HCT116 (cell line): ENCODE data around the gene STAT4. TPM values are rescaled to one million over a fixed set of nuclear protein-coding genes. Genes with fewer than 3 reads are reported as not detected.

Source experiments
- ATAC-seq: fragments of 200-7000 bp; cut with Tn5 transposase; 2 replicates; pipeline ENCODE4 v1.9.1; 2020; ENCODE audit warnings: mild to moderate bottlenecking, moderate library complexity
- BruUV-seq: library from RNA; stranded (reverse); fragments of 400-500 nt; replicated peaks from 2 replicates; lab custom pipeline; 2021; lab: Mats Ljungman, UMichigan
- CTCF ChIA-PET: fragments of 300-600 bp; sonication (Branson Sonifier 250); formaldehyde crosslinking; loops from one replicate; lab custom pipeline; 2021; ENCODE audit warnings: antibody characterized with exemption; lab: Charles Lee
- POLR2A ChIA-PET: fragments of 300-600, 350-600 bp; sonication (Branson Sonifier 250); formaldehyde crosslinking; loops from one replicate; lab custom pipeline; 2021; ENCODE audit warnings: antibody characterized with exemption; lab: Charles Lee
- RAD21 ChIA-PET, 2 experiments: fragments of 300-600 bp; sonication (Branson Sonifier 250); formaldehyde crosslinking; loops; one replicate each; lab custom pipeline; 2023; ENCODE audit warnings: low total read pairs in 2 of 2; ENCODE audit not compliant: uncharacterized antibody in 2 of 2, unreplicated experiment in 2 of 2, low non-redundant PET in 1 of 2; lab: Charles Lee
- DNase-seq: peaks from one replicate; pipeline ENCODE4 v3.0.0-alpha.2; 2010; ENCODE audit warnings: low read depth, low spot score
- H2AFZ ChIP-seq: fragments of 200-600 bp; shearing (Covaris generic), sonication (generic); 2 replicates; pipeline ENCODE4 v1.6.1; 2017; ENCODE audit warnings: low read depth, mixed run types, mixed read lengths, antibody characterized with exemption, low read length; ENCODE audit not compliant: poor library complexity, severe bottlenecking
- H3K27ac ChIP-seq: 2 replicates; pipeline ENCODE4 v1.5.1; 2012; ENCODE audit warnings: low read depth, low read length
- H3K27me3 ChIP-seq: fragments of 200-600 bp; sonication (generic); 2 replicates; pipeline ENCODE4 v1.6.1; 2016; ENCODE audit warnings: mixed run types, low read length, mixed read lengths; ENCODE audit not compliant: insufficient read depth
- H3K36me3 ChIP-seq, 2 experiments: fragments of 200-500 bp in 1 of 2; fragments of 200-600 bp in 1 of 2; sonication (Bioruptor generic) in 1 of 2; sonication (generic) in 1 of 2; 2 replicates each; pipeline versions ENCODE4 v1.5.1 to v1.6.1; 2014 to 2016; ENCODE audit warnings: low read length in 2 of 2, inconsistent platforms in 1 of 2, mixed read lengths in 1 of 2, mixed run types in 1 of 2; ENCODE audit not compliant: insufficient read depth in 2 of 2, control insufficient read depth in 1 of 2
- H3K4me1 ChIP-seq, 2 experiments: fragments of 200-600 bp in 1 of 2; sonication (generic) in 1 of 2; 2 replicates each; pipeline versions ENCODE4 v1.5.1 to v1.6.1; 2012 to 2017; ENCODE audit warnings: low read length in 2 of 2, inconsistent platforms in 1 of 2, mild to moderate bottlenecking in 1 of 2, mixed read lengths in 1 of 2, mixed run types in 1 of 2, moderate library complexity in 1 of 2; ENCODE audit not compliant: insufficient read depth in 2 of 2, control insufficient read depth in 1 of 2
- H3K4me2 ChIP-seq: fragments of 200-600 bp; sonication (generic); 2 replicates; pipeline ENCODE4 v1.6.1; 2017; ENCODE audit warnings: mixed run types, low read length, mixed read lengths
- H3K4me3 ChIP-seq, 2 experiments: fragments of 200-600 bp in 1 of 2; sonication (generic) in 1 of 2; replicated peaks in 1 of 2; 2 replicates each; pipeline ENCODE4 v1.5.1; 2011 to 2016; ENCODE audit warnings: low read length in 2 of 2, control low read depth in 1 of 2, low read depth in 1 of 2, mild to moderate bottlenecking in 1 of 2, mixed read lengths in 1 of 2, mixed run types in 1 of 2
- H3K79me2 ChIP-seq: fragments of 200-600 bp; sonication (generic); 2 replicates; pipeline ENCODE4 v1.6.1; 2017; ENCODE audit warnings: mild to moderate bottlenecking, mixed run types, low read length, moderate library complexity, mixed read lengths; ENCODE audit not compliant: insufficient read depth
- H3K9ac ChIP-seq: fragments of 200-600 bp; sonication (generic); 2 replicates; pipeline ENCODE4 v1.6.1; 2016; ENCODE audit warnings: low read length, mixed read lengths
- H3K9me2 ChIP-seq: fragments of 200-600 bp; sonication (generic), shearing (Covaris generic); 2 replicates; pipeline ENCODE4 v1.6.1; 2017; ENCODE audit warnings: mixed run types, mild to moderate bottlenecking, moderate library complexity; ENCODE audit not compliant: insufficient read depth
- H3K9me3 ChIP-seq, 2 experiments: fragments of 200-500 bp in 1 of 2; fragments of 200-600 bp in 1 of 2; sonication (Bioruptor generic) in 1 of 2; sonication (generic) in 1 of 2; 2 replicates each; pipeline ENCODE4 v1.6.1; 2014 to 2017; ENCODE audit warnings: low read length in 2 of 2, mixed read lengths in 2 of 2, inconsistent platforms in 1 of 2, low read depth in 1 of 2, mild to moderate bottlenecking in 1 of 2, mixed run types in 1 of 2, moderate library complexity in 1 of 2; ENCODE audit not compliant: control insufficient read depth in 1 of 2, insufficient read depth in 1 of 2
- H4K20me1 ChIP-seq: fragments of 200-600 bp; sonication (generic), shearing (Covaris generic); 2 replicates; pipeline ENCODE4 v1.6.1; 2017; ENCODE audit warnings: mixed run types, mild to moderate bottlenecking, moderate library complexity; ENCODE audit not compliant: insufficient read depth
- CBX3 ChIP-seq: IDR thresholded peaks from 2 replicates; pipeline ENCODE4 v1.6.1; 2012; ENCODE audit warnings: low read depth
- CEBPB ChIP-seq: IDR thresholded peaks from 2 replicates; pipeline ENCODE4 v1.6.1; 2012; ENCODE audit warnings: low read depth
- CTCF ChIP-seq, 3 experiments: fragments of 200-600 bp in 1 of 3; sonication (generic) in 1 of 3; IDR thresholded peaks in 2 of 3; conservative IDR thresholded peaks in 1 of 3; 2 replicates each; pipeline ENCODE4 v1.5.1; 2012 to 2017; ENCODE audit warnings: low read depth in 2 of 3, low read length in 2 of 3, antibody characterized with exemption in 1 of 3, borderline replicate concordance in 1 of 3, control low read depth in 1 of 3, mild to moderate bottlenecking in 1 of 3, mixed read lengths in 1 of 3, mixed run types in 1 of 3, moderate library complexity in 1 of 3; ENCODE audit not compliant: insufficient read depth in 1 of 3
- EZH2phosphoT487 ChIP-seq: fragments of 200-600 bp; IDR thresholded peaks from 2 replicates; pipeline ENCODE4 v1.6.1; 2018; ENCODE audit warnings: antibody characterized with exemption, borderline replicate concordance
- FOSL1 ChIP-seq: IDR thresholded peaks from 2 replicates; pipeline ENCODE4 v1.6.1; 2012; ENCODE audit warnings: low read depth
- JUND ChIP-seq: IDR thresholded peaks from 2 replicates; pipeline ENCODE4 v1.6.1; 2012
- POLR2A ChIP-seq: IDR thresholded peaks from 2 replicates; pipeline ENCODE4 v1.7.0; 2011; ENCODE audit warnings: borderline replicate concordance; ENCODE audit not compliant: insufficient read depth, insufficient read length; ENCODE audit errors: extremely low read depth
- POLR2AphosphoS5 ChIP-seq: IDR thresholded peaks from 2 replicates; pipeline ENCODE4 v1.6.1; 2011; ENCODE audit warnings: mild to moderate bottlenecking, low read depth, low read length, moderate library complexity
- REST ChIP-seq: IDR thresholded peaks from 2 replicates; pipeline ENCODE4 v1.6.1; 2012; ENCODE audit warnings: low read depth
- SIN3A ChIP-seq: IDR thresholded peaks from 2 replicates; pipeline ENCODE4 v1.6.1; 2012; ENCODE audit warnings: low read depth
- SP1 ChIP-seq: IDR thresholded peaks from 2 replicates; pipeline ENCODE4 v1.6.1; 2012; ENCODE audit warnings: low read depth
- TCF7L2 ChIP-seq: IDR thresholded peaks from 2 replicates; pipeline ENCODE4 v1.7.0; 2011; ENCODE audit warnings: borderline replicate concordance, inconsistent platforms; ENCODE audit not compliant: insufficient read depth, insufficient read length; ENCODE audit errors: extremely low read depth
- ZFX ChIP-seq: fragments of 450-650 bp; IDR thresholded peaks from 2 replicates; pipeline ENCODE4 v1.6.1; 2017
- intact Hi-C: fragments of 100-400 bp; cut with micrococcal nuclease; formaldehyde crosslinking; loops from 2 replicates; pipeline ENCODE4 v1.10.0; 2022
- total RNA-seq: library from RNA; stranded (reverse); gene quantifications from one replicate; pipeline ENCODE4 v1.2.1, GENCODE V29; 2021; ENCODE audit not compliant: unreplicated experiment

STAT4 gene
- total RNA-seq, 1 experiment from 2014 or later = 2.0 TPM

DNA sequence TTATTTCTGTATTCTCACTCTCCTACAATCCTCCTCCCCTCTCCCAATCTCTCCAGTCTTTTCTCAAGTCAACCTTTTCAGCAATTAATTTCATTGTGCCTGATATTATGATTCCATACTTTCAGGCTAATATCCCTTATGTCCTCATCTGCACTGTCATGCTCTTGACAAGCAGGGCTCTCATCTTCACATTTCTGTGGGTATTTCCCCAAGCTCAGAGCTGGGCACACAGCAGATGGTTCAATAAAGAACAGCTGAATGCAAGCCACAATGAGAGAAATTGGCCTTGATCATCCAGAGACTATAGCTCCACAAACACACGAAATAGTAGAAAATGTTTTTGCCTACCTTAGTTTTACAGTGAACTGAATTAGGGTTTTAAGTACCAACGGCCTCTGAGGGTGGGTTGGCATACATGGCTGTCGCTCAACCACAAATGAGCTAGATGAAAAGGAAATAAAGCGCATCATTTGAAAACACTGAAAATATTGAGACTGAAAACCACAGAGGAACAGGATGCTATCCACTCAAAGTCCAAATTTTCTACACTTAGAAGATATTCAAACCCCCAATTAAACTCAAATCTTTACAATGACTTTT is 89.3 kb downstream of the STAT4 start:
- intact Hi-C loops = no loop called here
- H3K36me3 ChIP-seq = no peaks in the 10 kb centered on the region
- no peaks in the 10 kb centered on the region for H3K9me2 ChIP-seq
- H3K27ac ChIP-seq = no peak overlapping the region
- no peaks in the 10 kb centered on the region for H3K4me1 ChIP-seq
- no peaks in the 10 kb centered on the region for H3K27me3 ChIP-seq
- H4K20me1 ChIP-seq = no peaks in the 10 kb centered on the region
- no peaks in the 10 kb centered on the region for H3K9me3 ChIP-seq
- no TSS peak for BruUV-seq
- DNase-seq (no peak), ATAC-seq (no peak)
- H3K4me2 ChIP-seq = no peak overlapping the region
- H2AFZ ChIP-seq = no peak overlapping the region
- POLR2A ChIA-PET = no interaction called here
- H3K4me3 ChIP-seq = no peak overlapping the region
- no peaks in the 10 kb centered on the region for H3K79me2 ChIP-seq
- RAD21 ChIA-PET = no interaction called here
- H3K9ac ChIP-seq = no peak overlapping the region
- TF ChIP-seq CTCF (IDR thresholded peaks at IDR 0.05 in 2 of 3, conservative IDR thresholded peaks at IDR 0.05 in 1 of 3; ENCODE audit: borderline replicate concordance in 1 of 3, insufficient read depth in 1 of 3, low read depth in 2 of 3, low read length in 2 of 3) = no peak
- TF ChIP-seq JUND = no peak
- TF ChIP-seq FOSL1 = no peak
- no peak for TF ChIP-seq CEBPB
- TF ChIP-seq SIN3A = no peak
- TF ChIP-seq POLR2A = no peak
- no peak for TF ChIP-seq EZH2phosphoT487
- TF ChIP-seq TCF7L2 = no peak
- TF ChIP-seq ZFX = no peak
- CTCF ChIA-PET = interaction anchor here (6.0 kb wide), 1 partner anchor 10 kb away, joined by 27 read pairs; no protein-coding TSS in a partner anchor

DNA sequence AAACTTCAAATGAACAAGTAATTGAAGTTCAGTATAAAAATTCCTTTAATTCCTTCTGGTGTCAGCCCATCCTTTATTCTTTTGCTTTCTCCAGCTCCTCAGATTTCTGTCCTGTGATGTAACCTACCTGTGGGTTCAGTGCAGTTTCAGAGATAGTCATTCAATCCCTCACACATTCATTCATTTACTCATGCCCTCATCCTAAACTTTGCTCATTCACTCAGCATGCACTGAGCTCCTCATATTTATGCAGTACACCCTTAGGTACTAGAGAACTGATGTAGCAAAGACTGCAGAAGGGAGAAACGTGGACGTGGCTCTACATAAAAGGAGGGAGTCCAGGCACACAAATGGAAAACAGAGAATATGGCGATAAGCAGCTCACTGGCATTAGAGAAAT is 91.5 kb downstream of the STAT4 start:
- no peak for ATAC-seq
- Histone ChIP-seq H3K4me2 (no peak overlapping the region), H3K4me3 (no peak overlapping the region), H3K9ac (no peak overlapping the region), H4K20me1 (no peaks in the 10 kb centered on the region), H2AFZ (no peak overlapping the region), H3K9me2 (no peaks in the 10 kb centered on the region), H3K79me2 (no peaks in the 10 kb centered on the region), H3K9me3 (no peaks in the 10 kb centered on the region), H3K27ac (no peak overlapping the region), H3K36me3 (no peaks in the 10 kb centered on the region), H3K4me1 (no peaks in the 10 kb centered on the region), H3K27me3 (no peaks in the 10 kb centered on the region)
- ChIA-PET CTCF (no interaction called here), POLR2A (no interaction called here), RAD21 (no interaction called here)
- no TSS peak for BruUV-seq
- intact Hi-C loops = no loop called here
- no peak for DNase-seq
- TF ChIP-seq CBX3 = no peak
- no peak for TF ChIP-seq CEBPB
- no peak for TF ChIP-seq POLR2AphosphoS5
- no peak for TF ChIP-seq SP1
- no peak for TF ChIP-seq JUND
- TF ChIP-seq FOSL1 = no peak
- no peak for TF ChIP-seq REST
